Measurements from ENCODE around the gene TDP2. TPM values are rescaled to one million over a fixed set of nuclear protein-coding genes. Genes with fewer than 3 reads are reported as not detected.
"Not testable (repeated sequence)": the region's sequence is repeated elsewhere in the genome, so short reads cannot be mapped to it uniquely, and the experiment has no call there.

Gene TDP2
- total RNA-seq, 2 experiments from 2014 or later: 63.9 to 64.6 TPM

DNA sequence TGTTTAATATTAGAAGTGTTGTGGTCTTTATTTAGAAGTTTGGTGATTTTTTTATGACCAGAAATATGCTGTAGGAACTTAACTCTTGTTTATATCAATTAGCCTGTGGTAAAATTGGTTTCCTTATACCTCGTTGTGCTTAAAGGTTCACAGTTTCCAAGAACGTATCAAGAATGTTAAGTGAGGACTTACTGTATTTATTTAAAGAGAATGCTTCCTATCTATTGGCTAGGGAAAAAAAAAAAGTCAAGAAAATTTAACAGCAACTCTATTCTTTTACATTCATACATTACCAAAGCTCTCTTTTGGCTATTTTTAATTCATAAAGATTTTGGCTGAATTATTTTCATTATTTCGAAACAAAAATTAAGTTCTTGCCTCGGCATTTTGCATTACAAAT lies 22.3 kb downstream of the TDP2 start:
- no peak overlapping the region for H3K4me3 Mint-ChIP-seq
- H3K27ac Mint-ChIP-seq: no peak overlapping the region
- peaks cover 27% of the 10 kb centered on the region for H3K27me3 Mint-ChIP-seq
- H3K36me3 Mint-ChIP-seq (ENCODE audit: low read depth): no peaks in the 10 kb centered on the region
- Histone ChIP-seq H3K27ac (ENCODE audit: low read depth in 1 of 2, low read length in 2 of 2) (no peak overlapping the region), H3K4me3 (ENCODE audit: low read length) (no peak overlapping the region), H3K4me1 (ENCODE audit: insufficient read depth, low read length) (peaks cover 11% of the 10 kb centered on the region), H3K9me3 (ENCODE audit: control insufficient read depth in 1 of 2, insufficient read depth in 1 of 2, low read length in 2 of 2) (no peaks in the 10 kb centered on the region), H3K36me3 (ENCODE audit: insufficient read depth, low read length) (no peaks in the 10 kb centered on the region), H3K27me3 (ENCODE audit: control insufficient read depth in 1 of 2, insufficient read depth in 2 of 2, low read length in 2 of 2) (peaks cover 6% of the 10 kb centered on the region in 2 experiments)
- H3K9me3 Mint-ChIP-seq: no peaks in the 10 kb centered on the region
- ATAC-seq (ENCODE audit: poor library complexity) (no peak), DNase-seq (no peak)
- peaks cover 15% of the 10 kb centered on the region for H3K4me1 Mint-ChIP-seq (ENCODE audit: low read depth)
- TF ChIP-seq, protein P1, sequence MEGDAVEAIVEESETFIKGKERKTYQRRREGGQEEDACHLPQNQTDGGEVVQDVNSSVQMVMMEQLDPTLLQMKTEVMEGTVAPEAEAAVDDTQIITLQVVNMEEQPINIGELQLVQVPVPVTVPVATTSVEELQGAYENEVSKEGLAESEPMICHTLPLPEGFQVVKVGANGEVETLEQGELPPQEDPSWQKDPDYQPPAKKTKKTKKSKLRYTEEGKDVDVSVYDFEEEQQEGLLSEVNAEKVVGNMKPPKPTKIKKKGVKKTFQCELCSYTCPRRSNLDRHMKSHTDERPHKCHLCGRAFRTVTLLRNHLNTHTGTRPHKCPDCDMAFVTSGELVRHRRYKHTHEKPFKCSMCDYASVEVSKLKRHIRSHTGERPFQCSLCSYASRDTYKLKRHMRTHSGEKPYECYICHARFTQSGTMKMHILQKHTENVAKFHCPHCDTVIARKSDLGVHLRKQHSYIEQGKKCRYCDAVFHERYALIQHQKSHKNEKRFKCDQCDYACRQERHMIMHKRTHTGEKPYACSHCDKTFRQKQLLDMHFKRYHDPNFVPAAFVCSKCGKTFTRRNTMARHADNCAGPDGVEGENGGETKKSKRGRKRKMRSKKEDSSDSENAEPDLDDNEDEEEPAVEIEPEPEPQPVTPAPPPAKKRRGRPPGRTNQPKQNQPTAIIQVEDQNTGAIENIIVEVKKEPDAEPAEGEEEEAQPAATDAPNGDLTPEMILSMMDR (IDR thresholded peaks at IDR 0.05): no peak
- POLR2A ChIA-PET: interaction anchor here (2.4 kb wide), 1 partner anchor 22 kb away, joined by 28 read pairs; the partner anchor contains the start of genes ACOT13 and TDP2
- CTCF ChIA-PET: interaction anchor here (2.4 kb wide), 1 partner anchor 22 kb away, joined by 7 read pairs; the partner anchor contains the start of genes ACOT13 and TDP2
- intact Hi-C loops (cut with DNase I, micrococcal nuclease): no loop called here

DNA sequence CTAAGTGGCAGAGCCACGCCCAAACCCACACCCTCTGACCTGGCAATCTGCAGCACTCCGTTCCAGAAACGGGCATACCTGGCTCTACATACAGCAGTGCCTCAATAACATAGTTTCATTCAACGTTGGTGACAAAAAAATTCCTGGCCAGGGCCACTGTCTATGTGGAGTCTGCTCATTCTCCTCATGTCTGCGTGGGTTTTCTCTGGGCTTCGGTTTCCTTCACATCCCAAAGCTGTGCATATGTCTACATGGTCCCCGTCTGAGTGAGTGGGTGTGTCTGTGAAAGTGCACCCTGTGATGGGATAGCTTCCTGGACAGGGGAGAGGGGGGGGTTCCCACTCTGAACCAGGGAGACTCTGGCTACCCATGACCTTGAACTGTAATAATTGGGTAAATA lies 22.8 kb downstream of the TDP2 start:
- TF ChIP-seq, protein P1 (IDR thresholded peaks at IDR 0.05): no peak
- peaks cover 27% of the 10 kb centered on the region for H3K27me3 Mint-ChIP-seq
- peaks cover 15% of the 10 kb centered on the region for H3K4me1 Mint-ChIP-seq (ENCODE audit: low read depth)
- no peak overlapping the region for H3K4me3 ChIP-seq (ENCODE audit: low read length)
- peaks cover 6% of the 10 kb centered on the region in 2 experiments for H3K27me3 ChIP-seq (ENCODE audit: control insufficient read depth in 1 of 2, insufficient read depth in 2 of 2, low read length in 2 of 2)
- H3K36me3 ChIP-seq (ENCODE audit: insufficient read depth, low read length): no peaks in the 10 kb centered on the region
- no peaks in the 10 kb centered on the region for H3K9me3 ChIP-seq (ENCODE audit: control insufficient read depth in 1 of 2, insufficient read depth in 1 of 2, low read length in 2 of 2)
- H3K4me3 Mint-ChIP-seq: no peak overlapping the region
- DNase-seq (no peak), ATAC-seq (ENCODE audit: poor library complexity) (no peak)
- no peaks in the 10 kb centered on the region for H3K36me3 Mint-ChIP-seq (ENCODE audit: low read depth)
- no peak overlapping the region for H3K27ac Mint-ChIP-seq
- peaks cover 11% of the 10 kb centered on the region for H3K4me1 ChIP-seq (ENCODE audit: insufficient read depth, low read length)
- ChIA-PET POLR2A (no interaction called here), CTCF (interaction anchor here (0.8 to 2.4 kb wide), 2 partner anchors 9 to 23 kb away, joined by 3 to 7 read pairs; partner anchors contain the start of genes ACOT13 and TDP2)
- H3K9me3 Mint-ChIP-seq: no peaks in the 10 kb centered on the region
- no peak overlapping the region for H3K27ac ChIP-seq (ENCODE audit: low read depth in 1 of 2, low read length in 2 of 2)
- intact Hi-C loops (cut with DNase I, micrococcal nuclease): no loop called here

GRCh38 chr6:24642061-24642460 lies 24.6 kb downstream of the TDP2 start:
- TF ChIP-seq, protein P1 (IDR thresholded peaks at IDR 0.05): no peak
- H3K9me3 ChIP-seq (ENCODE audit: control insufficient read depth in 1 of 2, insufficient read depth in 1 of 2, low read length in 2 of 2): no peaks in the 10 kb centered on the region
- no peak overlapping the region for H3K4me3 Mint-ChIP-seq
- H3K27me3 Mint-ChIP-seq: peaks cover 32% of the 10 kb centered on the region
- intact Hi-C loops (cut with DNase I, micrococcal nuclease): no loop called here
- H3K27me3 ChIP-seq (ENCODE audit: control insufficient read depth in 1 of 2, insufficient read depth in 2 of 2, low read length in 2 of 2): peaks cover 6% of the 10 kb centered on the region in 2 experiments
- no peak for DNase-seq
- no peaks in the 10 kb centered on the region for H3K9me3 Mint-ChIP-seq
- ATAC-seq (ENCODE audit: poor library complexity): no peak
- H3K27ac Mint-ChIP-seq: no peak overlapping the region
- ChIA-PET POLR2A (no interaction called here), CTCF (interaction anchor here (2.4 kb wide), 1 partner anchor 24 kb away, joined by 7 read pairs; the partner anchor contains the start of genes ACOT13 and TDP2)
- peaks cover 15% of the 10 kb centered on the region for H3K4me1 Mint-ChIP-seq (ENCODE audit: low read depth)
- H3K27ac ChIP-seq (ENCODE audit: low read depth in 1 of 2, low read length in 2 of 2): no peak overlapping the region
- H3K4me3 ChIP-seq (ENCODE audit: low read length): no peak overlapping the region
- no peaks in the 10 kb centered on the region for H3K36me3 ChIP-seq (ENCODE audit: insufficient read depth, low read length)
- peaks cover 11% of the 10 kb centered on the region for H3K4me1 ChIP-seq (ENCODE audit: insufficient read depth, low read length)
- H3K36me3 Mint-ChIP-seq (ENCODE audit: low read depth): no peaks in the 10 kb centered on the region

- H3K27ac ChIP-seq (ENCODE audit: low read depth in 1 of 2, low read length in 2 of 2); H3K36me3 Mint-ChIP-seq (ENCODE audit: low read depth); ATAC-seq (ENCODE audit: poor library complexity); H3K4me3 ChIP-seq (ENCODE audit: low read length); H3K9me3 ChIP-seq (ENCODE audit: control insufficient read depth in 1 of 2, insufficient read depth in 1 of 2, low read length in 2 of 2); intact Hi-C loops (cut with DNase I, micrococcal nuclease); H3K27me3 ChIP-seq (ENCODE audit: control insufficient read depth in 1 of 2, insufficient read depth in 2 of 2, low read length in 2 of 2); H3K9me3 Mint-ChIP-seq; CTCF ChIA-PET; H3K4me1 Mint-ChIP-seq (ENCODE audit: low read depth); H3K4me1 ChIP-seq (ENCODE audit: insufficient read depth, low read length); H3K36me3 ChIP-seq (ENCODE audit: insufficient read depth, low read length); DNase-seq; H3K27ac Mint-ChIP-seq; H3K4me3 Mint-ChIP-seq; POLR2A ChIA-PET: not testable (repeated sequence)
- H3K27me3 Mint-ChIP-seq: peaks cover 37% of the 10 kb centered on the region
Measured at GRCh38 chr6:24640631-24641030, 26.1 kb downstream of the TDP2 start.

All from CD4-positive, alpha-beta T cell (primary cell).